ENCODE data around the gene CDH23.

DNA sequence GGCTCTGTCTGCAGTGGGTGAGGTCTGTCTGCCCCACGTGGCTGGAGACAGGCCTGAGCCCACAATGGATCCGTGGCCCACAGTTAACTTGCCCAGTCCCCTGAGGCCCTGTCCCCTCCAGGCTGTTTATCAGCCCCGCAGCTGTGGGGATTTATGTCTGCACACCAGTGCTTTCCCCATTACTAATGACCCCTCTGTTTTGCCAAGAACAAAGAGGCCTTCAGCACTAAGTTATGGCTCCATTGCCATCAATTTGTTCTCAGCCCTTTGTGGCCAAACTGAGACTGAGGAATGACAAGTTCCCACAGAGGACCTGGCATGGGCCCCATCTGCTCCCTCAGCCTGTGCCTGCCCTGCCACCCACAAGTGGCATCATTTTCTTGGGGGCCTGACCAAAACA lies 184.7 kb downstream of the CDH23 start:
- TF ChIP-seq, protein P1, sequence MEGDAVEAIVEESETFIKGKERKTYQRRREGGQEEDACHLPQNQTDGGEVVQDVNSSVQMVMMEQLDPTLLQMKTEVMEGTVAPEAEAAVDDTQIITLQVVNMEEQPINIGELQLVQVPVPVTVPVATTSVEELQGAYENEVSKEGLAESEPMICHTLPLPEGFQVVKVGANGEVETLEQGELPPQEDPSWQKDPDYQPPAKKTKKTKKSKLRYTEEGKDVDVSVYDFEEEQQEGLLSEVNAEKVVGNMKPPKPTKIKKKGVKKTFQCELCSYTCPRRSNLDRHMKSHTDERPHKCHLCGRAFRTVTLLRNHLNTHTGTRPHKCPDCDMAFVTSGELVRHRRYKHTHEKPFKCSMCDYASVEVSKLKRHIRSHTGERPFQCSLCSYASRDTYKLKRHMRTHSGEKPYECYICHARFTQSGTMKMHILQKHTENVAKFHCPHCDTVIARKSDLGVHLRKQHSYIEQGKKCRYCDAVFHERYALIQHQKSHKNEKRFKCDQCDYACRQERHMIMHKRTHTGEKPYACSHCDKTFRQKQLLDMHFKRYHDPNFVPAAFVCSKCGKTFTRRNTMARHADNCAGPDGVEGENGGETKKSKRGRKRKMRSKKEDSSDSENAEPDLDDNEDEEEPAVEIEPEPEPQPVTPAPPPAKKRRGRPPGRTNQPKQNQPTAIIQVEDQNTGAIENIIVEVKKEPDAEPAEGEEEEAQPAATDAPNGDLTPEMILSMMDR (optimal IDR thresholded peaks at IDR 0.05 in 1 of 3, IDR thresholded peaks at IDR 0.05 in 1 of 3, conservative IDR thresholded peaks at IDR 0.05 in 1 of 3; ENCODE audit: extremely low read depth in 1 of 3, insufficient read depth in 2 of 3, low read length in 3 of 3): no peak
- TF ChIP-seq EZH2 (IDR thresholded peaks at IDR 0.05; ENCODE audit: low read length): no peak
